HEK293 (cell line): Measurements from ENCODE around the gene GHDC.
A peak's percentile ranks its signal among the peaks of the same experiment; 100 is the strongest.

ENCODE experiments used
- KLF7 ChIP-seq: fragments of 450-650 bp; formaldehyde crosslinking; IDR thresholded peaks from 2 replicates; pipeline ENCODE4 v1.5.1; 2016; ENCODE audit warnings: missing biosample characterization, missing genetic modification characterization, borderline replicate concordance
- PATZ1 ChIP-seq: fragments of 450-650 bp; formaldehyde crosslinking; IDR thresholded peaks from 2 replicates; pipeline ENCODE4 v1.5.1; 2016; ENCODE audit warnings: missing biosample characterization, missing genetic modification characterization
- TRIM28 ChIP-seq: IDR thresholded peaks from 2 replicates; pipeline ENCODE4 v1.6.1; 2011; ENCODE audit warnings: low read length, control low read depth, borderline replicate concordance
- TSHZ1 ChIP-seq: fragments of 450-650 bp; formaldehyde crosslinking; IDR thresholded peaks from 2 replicates; pipeline ENCODE4 v1.5.1; 2016; ENCODE audit warnings: missing biosample characterization, missing genetic modification characterization, borderline replicate concordance
- ZBTB11 ChIP-seq: fragments of 450-650 bp; formaldehyde crosslinking; conservative IDR thresholded peaks from 2 replicates; pipeline ENCODE4 v1.5.1; 2016; ENCODE audit warnings: low read depth, missing biosample characterization, missing genetic modification characterization
- ZNF132 ChIP-seq: fragments of 450-650 bp; formaldehyde crosslinking; IDR thresholded peaks from 2 replicates; pipeline ENCODE4 v1.5.1; 2017; ENCODE audit warnings: missing biosample characterization, missing genetic modification characterization, borderline replicate concordance
- ZNF157 ChIP-seq: fragments of 450-650 bp; formaldehyde crosslinking; IDR thresholded peaks from 2 replicates; pipeline ENCODE4 v1.5.1; 2016; ENCODE audit warnings: missing biosample characterization, missing genetic modification characterization
- ZNF223 ChIP-seq: fragments of 450-650 bp; formaldehyde crosslinking; IDR thresholded peaks from 2 replicates; pipeline ENCODE4 v1.5.1; 2016; ENCODE audit warnings: missing biosample characterization, missing genetic modification characterization
- ZNF23 ChIP-seq: fragments of 450-650 bp; formaldehyde crosslinking; IDR thresholded peaks from 2 replicates; pipeline ENCODE4 v1.5.1; 2016; ENCODE audit warnings: missing biosample characterization, missing genetic modification characterization, borderline replicate concordance
- ZNF391 ChIP-seq: fragments of 450-650 bp; formaldehyde crosslinking; IDR thresholded peaks from 2 replicates; pipeline ENCODE4 v1.5.1; 2016; ENCODE audit warnings: low read depth, missing biosample characterization, missing genetic modification characterization, borderline replicate concordance
- ZNF521 ChIP-seq: fragments of 450-650 bp; formaldehyde crosslinking; IDR thresholded peaks from 2 replicates; pipeline ENCODE4 v1.5.1; 2017; ENCODE audit warnings: missing biosample characterization, mild to moderate bottlenecking, missing genetic modification characterization
- ZNF558 ChIP-seq: fragments of 450-650 bp; formaldehyde crosslinking; IDR thresholded peaks from 2 replicates; pipeline ENCODE4 v1.5.1; 2016; ENCODE audit warnings: missing biosample characterization, missing genetic modification characterization
- ZNF571 ChIP-seq: fragments of 450-650 bp; formaldehyde crosslinking; IDR thresholded peaks from 2 replicates; pipeline ENCODE4 v1.5.0; 2017; ENCODE audit warnings: missing biosample characterization, missing genetic modification characterization
- ZNF626 ChIP-seq: fragments of 450-650 bp; sonication (Bioruptor Pico); formaldehyde crosslinking; IDR thresholded peaks from 2 replicates; pipeline ENCODE4 v1.5.1; 2018; ENCODE audit warnings: missing biosample characterization, missing genetic modification characterization, inconsistent platforms
- ZNF654 ChIP-seq: fragments of 450-650 bp; formaldehyde crosslinking; IDR thresholded peaks from 2 replicates; pipeline ENCODE4 v1.5.1; 2016; ENCODE audit warnings: low read depth, missing biosample characterization, missing genetic modification characterization
- ZNF76 ChIP-seq: fragments of 450-650 bp; formaldehyde crosslinking; IDR thresholded peaks from 2 replicates; pipeline ENCODE4; 2016; ENCODE audit warnings: low read depth, missing biosample characterization, missing genetic modification characterization, borderline replicate concordance
- ZNF768 ChIP-seq: fragments of 450-650 bp; formaldehyde crosslinking; IDR thresholded peaks from 2 replicates; pipeline ENCODE4 v1.5.1; 2018; ENCODE audit warnings: missing biosample characterization, mild to moderate bottlenecking, missing genetic modification characterization
- ZSCAN16 ChIP-seq: fragments of 450-650 bp; formaldehyde crosslinking; IDR thresholded peaks from 2 replicates; pipeline ENCODE4 v1.5.1; 2016; ENCODE audit warnings: missing biosample characterization, missing genetic modification characterization
- ZXDB ChIP-seq: fragments of 450-650 bp; formaldehyde crosslinking; IDR thresholded peaks from 2 replicates; pipeline ENCODE4 v1.5.1; 2016; ENCODE audit warnings: missing biosample characterization, missing genetic modification characterization
- TF ChIP-seq, protein P1 (sequence below): fragments of 450-650 bp; formaldehyde crosslinking; IDR thresholded peaks from 2 replicates; pipeline ENCODE4 v1.5.1; 2016; ENCODE audit warnings: missing biosample characterization, missing genetic modification characterization
- TF ChIP-seq, protein P2 (sequence below): fragments of 450-650 bp; formaldehyde crosslinking; IDR thresholded peaks from 2 replicates; pipeline ENCODE4 v1.5.1; 2016; ENCODE audit warnings: missing biosample characterization, missing genetic modification characterization
- TF ChIP-seq, protein P3 (sequence below): fragments of 450-650 bp; formaldehyde crosslinking; IDR thresholded peaks from 2 replicates; pipeline ENCODE4 v1.5.1; 2016; ENCODE audit warnings: missing biosample characterization, missing genetic modification characterization, borderline replicate concordance

The GHDC gene

DNA sequence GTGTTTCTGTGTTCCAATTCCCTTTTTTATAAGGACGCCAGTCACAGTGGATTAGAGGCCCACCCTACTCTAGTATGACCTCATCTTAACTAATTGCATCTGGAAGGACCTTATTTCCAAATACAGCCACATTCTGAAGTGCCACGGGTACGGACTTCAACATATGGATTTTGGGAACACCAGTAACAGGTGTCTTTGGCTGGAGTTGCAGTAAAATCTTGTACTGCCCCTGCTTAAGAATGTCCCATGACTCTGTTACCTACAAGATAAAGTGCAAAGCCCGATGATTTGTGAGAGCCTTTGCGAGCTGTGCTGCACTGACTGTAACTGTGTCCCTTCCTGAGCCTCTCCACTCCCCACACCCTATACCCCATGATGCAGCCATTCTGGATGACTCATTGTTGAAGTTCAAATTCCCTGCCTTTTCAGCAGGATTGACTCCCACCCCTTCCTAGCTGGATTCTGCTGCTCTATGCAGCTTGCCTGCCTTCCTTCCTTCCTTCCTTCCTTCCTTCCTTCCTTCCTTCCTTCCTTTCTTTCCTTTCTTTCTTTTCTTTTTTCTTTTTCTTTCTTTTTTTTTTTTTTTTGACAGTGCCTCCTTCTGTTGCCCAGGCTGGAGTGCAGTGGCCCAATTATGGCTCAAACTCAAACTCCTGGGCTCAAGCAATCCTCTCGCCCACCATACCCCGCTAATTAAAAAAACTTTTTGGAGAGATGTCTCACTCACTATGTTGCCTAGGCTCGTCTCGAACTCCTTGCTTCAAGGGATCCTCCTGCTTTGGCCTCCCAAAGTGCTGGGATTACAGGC is 11.2 kb downstream of the GHDC start (continued):
- TF ChIP-seq, protein P1, sequence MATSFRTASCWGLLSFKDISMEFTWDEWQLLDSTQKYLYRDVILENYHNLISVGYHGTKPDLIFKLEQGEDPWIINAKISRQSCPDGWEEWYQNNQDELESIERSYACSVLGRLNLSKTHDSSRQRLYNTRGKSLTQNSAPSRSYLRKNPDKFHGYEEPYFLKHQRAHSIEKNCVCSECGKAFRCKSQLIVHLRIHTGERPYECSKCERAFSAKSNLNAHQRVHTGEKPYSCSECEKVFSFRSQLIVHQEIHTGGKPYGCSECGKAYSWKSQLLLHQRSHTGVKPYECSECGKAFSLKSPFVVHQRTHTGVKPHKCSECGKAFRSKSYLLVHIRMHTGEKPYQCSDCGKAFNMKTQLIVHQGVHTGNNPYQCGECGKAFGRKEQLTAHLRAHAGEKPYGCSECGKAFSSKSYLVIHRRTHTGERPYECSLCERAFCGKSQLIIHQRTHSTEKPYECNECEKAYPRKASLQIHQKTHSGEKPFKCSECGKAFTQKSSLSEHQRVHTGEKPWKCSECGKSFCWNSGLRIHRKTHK = no peak
- no peak for TF ChIP-seq ZBTB11 (tag by site-specific recombination)
- peak; percentile 86 for TF ChIP-seq PATZ1 (tag by site-specific recombination)
- TF ChIP-seq, protein P2, sequence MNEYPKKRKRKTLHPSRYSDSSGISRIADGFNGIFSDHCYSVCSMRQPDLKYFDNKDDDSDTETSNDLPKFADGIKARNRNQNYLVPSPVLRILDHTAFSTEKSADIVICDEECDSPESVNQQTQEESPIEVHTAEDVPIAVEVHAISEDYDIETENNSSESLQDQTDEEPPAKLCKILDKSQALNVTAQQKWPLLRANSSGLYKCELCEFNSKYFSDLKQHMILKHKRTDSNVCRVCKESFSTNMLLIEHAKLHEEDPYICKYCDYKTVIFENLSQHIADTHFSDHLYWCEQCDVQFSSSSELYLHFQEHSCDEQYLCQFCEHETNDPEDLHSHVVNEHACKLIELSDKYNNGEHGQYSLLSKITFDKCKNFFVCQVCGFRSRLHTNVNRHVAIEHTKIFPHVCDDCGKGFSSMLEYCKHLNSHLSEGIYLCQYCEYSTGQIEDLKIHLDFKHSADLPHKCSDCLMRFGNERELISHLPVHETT = peak; percentile 78; the same call in 1 of the 2 replicates
- TF ChIP-seq ZNF157 = no peak
- no peak for TF ChIP-seq ZNF223
- no peak for TF ChIP-seq ZNF558 (tag by site-specific recombination)
- TF ChIP-seq ZNF132 (tag by site-specific recombination) = no peak
- TF ChIP-seq KLF7 (tag by site-specific recombination) = no peak
- peak; percentile 76; the same call in 1 of the 2 replicates for TF ChIP-seq ZNF768 (tag by site-specific recombination)
- peak; percentile 61; the same call in 1 of the 2 replicates for TF ChIP-seq ZNF76
- no peak for TF ChIP-seq ZNF23 (tag by site-specific recombination)
- no peak for TF ChIP-seq TRIM28
- no peak for TF ChIP-seq ZNF654 (tag by site-specific recombination)
- TF ChIP-seq ZNF571 (tag by site-specific recombination) = no peak
- no peak for TF ChIP-seq ZXDB
- TF ChIP-seq ZSCAN16 (tag by site-specific recombination) = no peak
- no peak for TF ChIP-seq TSHZ1 (tag by site-specific recombination)
- no peak for TF ChIP-seq ZNF626 (tag by site-specific recombination)
- TF ChIP-seq ZNF391 (tag by site-specific recombination) = peak; percentile 34; the same call in 1 of the 2 replicates
- TF ChIP-seq, protein P3, sequence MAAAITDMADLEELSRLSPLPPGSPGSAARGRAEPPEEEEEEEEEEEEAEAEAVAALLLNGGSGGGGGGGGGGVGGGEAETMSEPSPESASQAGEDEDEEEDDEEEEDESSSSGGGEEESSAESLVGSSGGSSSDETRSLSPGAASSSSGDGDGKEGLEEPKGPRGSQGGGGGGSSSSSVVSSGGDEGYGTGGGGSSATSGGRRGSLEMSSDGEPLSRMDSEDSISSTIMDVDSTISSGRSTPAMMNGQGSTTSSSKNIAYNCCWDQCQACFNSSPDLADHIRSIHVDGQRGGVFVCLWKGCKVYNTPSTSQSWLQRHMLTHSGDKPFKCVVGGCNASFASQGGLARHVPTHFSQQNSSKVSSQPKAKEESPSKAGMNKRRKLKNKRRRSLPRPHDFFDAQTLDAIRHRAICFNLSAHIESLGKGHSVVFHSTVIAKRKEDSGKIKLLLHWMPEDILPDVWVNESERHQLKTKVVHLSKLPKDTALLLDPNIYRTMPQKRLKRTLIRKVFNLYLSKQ (tag by site-specific recombination) = no peak
- no peak for TF ChIP-seq ZNF521 (tag by site-specific recombination)
